ENCODE data around the gene VPREB3. TPM values are rescaled to one million over a fixed set of nuclear protein-coding genes. Genes with fewer than 3 reads are reported as not detected.

The VPREB3 gene
- total and polyA plus RNA-seq, 2 donors (not counting 1 experiment from before 2014, with no cell fraction given): not detected

GRCh38 chr22:23751441-23751996, 2.7 kb downstream of the VPREB3 start:
- Histone ChIP-seq H3K4me1 (ENCODE audit: control insufficient read depth, extremely low read depth, insufficient read depth, low read length) (no peaks in the 10 kb centered on the region), H3K9ac (ENCODE audit: insufficient read depth, low read length) (peak overlapping the region; percentile 84), H4K20me1 (ENCODE audit: control insufficient read depth, extremely low read depth, insufficient read depth, low read length) (no peaks in the 10 kb centered on the region), H3K79me2 (ENCODE audit: control insufficient read depth, insufficient read depth, low read length) (no peaks in the 10 kb centered on the region), H3K27me3 (ENCODE audit: control insufficient read depth, insufficient read depth, low read length) (no peaks in the 10 kb centered on the region), H3K4me3 (replicated peaks in 1 of 4; ENCODE audit: control extremely low read depth in 1 of 4, insufficient read depth in 1 of 4, low read depth in 3 of 4, low read length in 4 of 4) (peak overlapping the region; percentile 56 to 80 (median 74)), H3K27ac (ENCODE audit: insufficient read depth, low read length) (peak overlapping the region; percentile 71), H2AFZ (ENCODE audit: low read length) (peak overlapping the region; percentile 96), H3K9me3 (ENCODE audit: control insufficient read depth, insufficient read depth, low read depth, low read length) (no peaks in the 10 kb centered on the region), H3K4me2 (ENCODE audit: extremely low read depth, insufficient read depth, low read length) (peak overlapping the region; percentile 87), H3K36me3 (ENCODE audit: control insufficient read depth, insufficient read depth, low read length) (no peaks in the 10 kb centered on the region)
- TF ChIP-seq EZH2 (IDR thresholded peaks at IDR 0.05; ENCODE audit: low read length, missing control alignments) (no peak), CTCF (conservative IDR thresholded peaks at IDR 0.05 in 1 of 2, IDR thresholded peaks at IDR 0.05 in 1 of 2; ENCODE audit: low read depth in 1 of 2, low read length in 2 of 2) (no peak)
- DNase-seq (ENCODE audit: low read depth in 2 of 2): peak in 1 of 2 donors; percentile 34

GRCh38 chr22:23750714-23751440, 3.3 kb downstream of the VPREB3 start, which contains the start of gene ZNF70:
Gene ZNF70 (minus strand): TSS chr22:23751112. CDS start chr22:23745140, 5,972 bp downstream.
- Histone ChIP-seq H3K9me3 (ENCODE audit: control insufficient read depth, insufficient read depth, low read depth, low read length) (no peaks in the 10 kb centered on the region), H3K27me3 (ENCODE audit: control insufficient read depth, insufficient read depth, low read length) (no peaks in the 10 kb centered on the region)
- peak; percentile 76 to 77 for DNase-seq (ENCODE audit: low read depth in 2 of 2)

More at GRCh38 chr22:23750714-23751440, 3.3 kb downstream of the VPREB3 start, which contains the start of gene ZNF70:
- H3K4me1 ChIP-seq (ENCODE audit: control insufficient read depth, extremely low read depth, insufficient read depth, low read length): no peaks in the 10 kb centered on the region
- H3K79me2 ChIP-seq (ENCODE audit: control insufficient read depth, insufficient read depth, low read length): no peaks in the 10 kb centered on the region
- no peaks in the 10 kb centered on the region for H3K36me3 ChIP-seq (ENCODE audit: control insufficient read depth, insufficient read depth, low read length)
- H4K20me1 ChIP-seq (ENCODE audit: control insufficient read depth, extremely low read depth, insufficient read depth, low read length): no peaks in the 10 kb centered on the region
- H3K4me3 ChIP-seq (replicated peaks in 1 of 4; ENCODE audit: control extremely low read depth in 1 of 4, insufficient read depth in 1 of 4, low read depth in 3 of 4, low read length in 4 of 4): peak within 1 kb of the TSS; percentile 80 to 95 (median 85)
- peak within 1 kb of the TSS; percentile 84 for H3K9ac ChIP-seq (ENCODE audit: insufficient read depth, low read length)
- peak within 1 kb of the TSS; percentile 71 for H3K27ac ChIP-seq (ENCODE audit: insufficient read depth, low read length)
- H3K4me2 ChIP-seq (ENCODE audit: extremely low read depth, insufficient read depth, low read length): peak within 1 kb of the TSS; percentile 99
- peak within 1 kb of the TSS; percentile 96 for H2AFZ ChIP-seq (ENCODE audit: low read length)
- no peak for TF ChIP-seq EZH2 (IDR thresholded peaks at IDR 0.05; ENCODE audit: low read length, missing control alignments)
- TF ChIP-seq CTCF (conservative IDR thresholded peaks at IDR 0.05 in 1 of 2, IDR thresholded peaks at IDR 0.05 in 1 of 2; ENCODE audit: low read depth in 1 of 2, low read length in 2 of 2): peak in 1 of 2 donors; percentile 12
